ENCODE data around the gene AKAP9.
"Not testable (repeated sequence)": the region's sequence is repeated elsewhere in the genome, so short reads cannot be mapped to it uniquely, and the experiment has no call there.

AKAP9 gene

DNA sequence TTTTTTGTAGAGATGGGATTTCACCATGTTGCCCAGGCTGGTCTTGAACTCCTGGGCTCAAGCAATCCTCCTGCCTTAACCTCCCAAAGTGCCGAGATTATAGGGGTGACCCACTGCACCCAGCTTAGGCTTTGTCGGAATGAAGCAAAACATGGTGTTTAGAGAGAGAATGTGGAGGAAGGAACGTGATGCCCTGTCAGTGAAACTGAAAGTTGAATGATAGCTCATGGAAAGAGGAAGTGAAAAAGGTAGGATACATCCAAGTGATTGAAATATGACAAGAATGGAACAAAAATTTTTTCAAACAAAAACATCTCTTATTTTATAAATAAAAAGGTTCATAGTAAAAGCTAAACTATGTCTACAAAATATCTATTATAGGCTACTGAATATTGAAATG, 5.9 kb downstream of the AKAP9 start:
- DNase-seq, result no peak

DNA sequence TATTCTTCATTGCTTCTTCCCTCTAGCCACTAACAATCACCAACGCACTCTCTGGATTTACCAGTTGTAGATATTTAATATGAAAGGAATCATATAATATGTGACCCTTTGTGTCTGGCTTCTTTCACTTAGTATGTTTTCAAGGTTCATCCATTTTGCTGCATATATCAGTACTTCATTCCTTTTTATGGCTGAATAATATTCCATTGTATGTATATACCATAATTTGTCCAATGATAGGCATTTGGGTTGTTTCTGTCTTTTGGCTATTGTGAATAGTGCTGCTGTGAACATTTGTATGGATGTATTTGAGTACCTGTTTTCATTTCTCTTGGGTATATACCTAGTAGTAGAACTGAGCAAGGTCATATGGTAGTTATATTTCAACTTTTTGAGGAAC, 7.3 kb downstream of the AKAP9 start:
- DNase-seq, result no peak

DNA sequence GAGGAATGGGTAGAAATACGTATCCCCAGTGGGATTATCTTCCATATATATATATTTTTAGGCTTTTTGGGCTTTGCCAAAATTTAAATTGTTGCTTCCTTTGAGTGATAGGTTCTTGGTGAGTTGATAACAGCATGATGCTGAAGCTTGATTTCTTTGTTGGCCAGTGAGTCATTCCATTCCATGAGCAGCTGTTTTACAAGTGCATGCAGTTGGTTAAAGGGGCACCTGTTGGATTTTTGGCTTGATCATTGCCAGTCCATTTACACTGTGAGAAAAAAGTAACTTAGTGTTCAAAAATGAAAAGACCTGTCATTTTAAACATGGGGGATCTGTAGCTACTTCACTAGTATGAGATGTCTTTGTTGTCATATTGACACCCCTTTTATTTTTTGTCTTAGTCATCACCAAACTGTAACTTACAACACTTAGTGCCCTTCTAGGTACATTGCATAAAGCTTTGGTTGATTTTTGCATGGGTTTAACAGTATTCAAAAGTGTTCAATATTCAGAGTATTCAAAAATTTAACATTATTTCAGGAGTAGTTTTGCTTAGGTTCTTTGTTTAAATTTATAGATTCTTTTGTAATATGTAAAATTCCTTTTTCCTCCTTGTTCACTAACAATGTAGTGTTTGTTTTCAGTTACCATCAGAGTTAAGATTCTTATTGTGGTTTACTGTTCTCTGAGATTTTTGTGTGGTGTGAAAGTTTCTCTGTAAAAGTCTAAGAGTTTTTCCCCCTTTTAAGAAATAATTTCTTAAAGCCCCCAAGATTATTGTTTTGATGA, 8.8 kb downstream of the AKAP9 start:
- no peak for DNase-seq

DNA sequence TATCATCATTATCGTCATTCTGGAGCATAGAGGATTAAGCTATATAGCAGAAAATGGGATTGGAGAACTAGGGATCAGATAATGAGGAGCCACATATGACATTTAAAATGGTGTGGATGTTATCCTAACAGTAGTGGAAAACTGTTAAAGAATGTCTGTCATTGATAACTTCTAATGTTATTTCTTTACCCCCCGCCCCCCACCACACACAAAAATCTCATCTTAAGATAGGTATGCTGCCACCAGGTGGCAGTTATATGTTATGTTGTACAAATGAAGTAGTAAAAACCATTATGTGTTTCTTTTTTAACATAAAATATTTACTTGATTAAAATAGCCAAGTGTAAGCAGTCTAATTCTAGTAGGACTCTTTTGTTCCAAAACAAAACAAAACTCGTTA, 13.0 kb downstream of the AKAP9 start:
- no peak for DNase-seq

DNA sequence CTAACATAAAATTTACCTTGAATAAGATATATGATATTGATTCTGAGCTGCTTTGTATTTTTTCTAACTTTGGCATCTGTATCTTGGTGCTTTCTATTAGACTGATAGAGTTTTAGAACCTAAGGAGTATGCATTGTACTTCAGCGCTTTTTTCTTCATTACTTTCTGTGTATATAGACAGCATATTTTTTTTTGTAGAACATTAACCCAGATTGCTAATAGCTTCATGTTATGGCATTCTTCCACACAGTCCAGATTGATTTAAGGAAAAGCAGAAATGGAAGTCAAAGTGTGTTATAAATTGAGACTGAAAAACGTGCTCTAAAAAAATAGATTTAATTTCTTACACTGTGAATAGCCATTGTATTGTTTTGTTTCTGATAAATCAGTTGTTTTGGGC, 15.8 kb downstream of the AKAP9 start:
- not testable (repeated sequence) for DNase-seq

DNA sequence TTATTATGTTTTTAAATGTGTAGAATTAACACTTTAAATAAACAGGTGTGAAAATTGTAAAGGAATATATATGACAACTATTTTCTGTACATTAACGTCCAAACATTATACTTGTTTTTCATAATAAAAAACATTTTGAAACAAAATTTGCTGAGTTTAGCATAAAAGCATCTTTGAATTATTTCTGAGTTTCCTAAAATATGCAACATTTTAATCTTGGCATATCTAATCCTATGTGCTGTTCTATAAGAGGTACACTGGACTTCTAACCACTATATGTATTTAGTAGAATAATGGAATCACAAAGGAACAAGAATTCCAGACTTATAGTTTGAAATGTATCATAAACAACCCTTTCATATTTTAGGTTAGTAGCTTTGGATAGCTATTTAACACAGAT, 16.6 kb downstream of the AKAP9 start:
- no peak for DNase-seq

DNA sequence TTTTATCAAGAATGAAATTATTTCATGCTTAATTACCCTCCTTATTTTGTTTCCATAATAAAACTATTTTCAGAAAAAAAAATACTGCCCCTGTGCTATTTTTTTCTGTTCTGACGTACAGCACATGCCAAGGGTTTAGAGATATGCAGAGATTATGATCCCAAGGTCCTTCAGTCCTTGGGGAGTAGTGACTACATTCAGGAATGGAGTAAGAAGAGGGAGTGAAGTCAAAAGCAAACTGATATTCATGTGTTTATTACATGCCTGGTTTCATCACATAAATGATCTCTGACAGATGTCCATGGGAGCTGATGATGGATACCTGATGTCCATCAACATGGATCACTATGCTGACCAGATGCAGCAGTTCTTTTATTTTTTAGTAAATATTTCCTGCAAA, 17.2 kb downstream of the AKAP9 start:
- no peak for DNase-seq

DNA sequence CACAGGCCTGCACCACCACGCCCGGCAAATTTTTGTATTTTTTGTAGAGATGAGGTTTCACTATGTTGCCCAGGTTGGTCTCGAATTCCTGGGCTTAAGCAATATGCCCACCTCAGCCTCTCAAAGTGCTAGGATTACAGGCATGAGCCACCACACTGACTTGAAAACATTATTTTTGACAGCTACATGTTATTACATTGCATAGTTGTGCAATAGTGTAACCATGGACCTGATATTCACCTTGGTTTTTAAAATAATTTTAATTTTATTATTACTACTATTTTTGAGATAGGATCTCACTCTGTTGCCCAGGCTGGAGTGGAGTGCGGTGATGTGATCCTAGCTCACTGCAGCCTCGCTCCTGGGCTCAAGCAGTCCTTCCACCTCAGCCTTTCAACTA, 18.4 kb downstream of the AKAP9 start:
- no peak for DNase-seq

DNA sequence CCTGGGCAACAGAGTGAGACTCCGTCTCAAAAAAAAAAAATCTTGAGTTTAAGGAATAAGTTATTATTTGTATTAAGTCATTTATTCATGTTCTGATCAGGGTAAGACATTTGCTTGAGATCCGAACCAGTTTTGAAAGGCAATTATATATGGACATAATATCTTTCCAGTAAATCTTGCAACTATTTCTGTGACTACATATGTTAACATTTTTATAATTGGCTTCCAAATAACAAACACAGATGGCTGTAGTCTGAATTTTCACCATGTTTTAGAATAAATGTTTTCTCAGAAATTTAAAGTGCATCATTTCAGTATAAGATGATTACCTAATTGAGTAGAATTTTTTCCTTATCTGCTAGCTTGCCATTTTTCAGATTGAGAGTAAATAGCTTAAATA, 21.2 kb downstream of the AKAP9 start:
- DNase-seq, result no peak

DNA sequence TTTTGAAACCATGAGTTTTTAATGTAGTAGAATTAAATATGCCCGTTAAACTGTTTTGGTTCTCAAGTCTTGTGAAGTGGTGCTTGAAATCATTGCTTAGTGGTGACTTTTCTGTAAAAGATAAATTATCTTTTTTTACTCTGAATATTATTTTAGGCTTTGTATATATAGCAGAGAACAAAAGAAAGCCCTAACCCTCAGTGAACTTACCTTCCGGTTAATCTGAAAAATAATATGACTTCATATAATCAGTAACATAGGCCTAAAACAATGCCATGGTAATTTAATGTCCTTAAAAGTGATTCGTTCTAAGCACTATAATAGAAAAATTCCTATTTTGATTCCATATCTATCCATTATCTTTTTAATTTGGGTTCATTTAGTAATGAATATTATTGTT, 21.8 kb downstream of the AKAP9 start:
- DNase-seq, result no peak

DNA sequence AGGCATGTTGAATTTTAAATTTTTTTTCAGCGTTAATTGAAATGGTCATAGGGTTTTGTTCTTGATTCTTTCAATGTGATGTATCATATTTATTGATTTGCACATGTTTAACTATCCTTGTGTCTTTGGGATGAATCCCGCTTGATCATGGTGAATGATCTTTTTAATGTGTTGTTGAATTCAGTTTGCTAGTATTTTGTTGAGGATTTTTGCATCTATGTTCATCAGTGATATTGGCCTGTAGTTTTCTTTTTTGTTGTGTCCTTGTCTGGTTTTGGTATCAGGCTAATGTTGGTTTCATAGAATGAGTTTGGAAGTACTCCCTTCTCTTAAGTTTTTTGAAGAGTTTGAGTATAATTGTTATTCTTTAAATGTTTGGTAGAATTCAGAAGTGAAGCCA, 26.9 kb downstream of the AKAP9 start:
- DNase-seq, result not testable (repeated sequence)

DNA sequence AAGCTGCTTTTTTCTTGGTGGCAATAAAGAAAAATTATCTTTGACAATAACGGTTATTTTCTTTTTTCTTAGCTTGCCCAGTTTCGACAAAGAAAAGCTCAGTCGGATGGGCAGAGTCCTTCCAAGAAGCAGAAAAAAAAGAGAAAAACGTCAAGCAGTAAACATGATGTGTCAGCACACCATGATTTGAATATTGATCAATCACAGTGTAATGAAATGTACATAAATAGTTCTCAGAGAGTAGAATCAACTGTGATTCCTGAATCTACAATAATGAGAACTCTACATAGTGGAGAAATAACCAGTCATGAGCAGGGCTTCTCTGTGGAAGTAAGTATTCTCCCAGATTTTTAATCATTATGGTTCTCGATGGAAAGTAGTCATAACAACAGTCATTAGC, 33.0 kb downstream of the AKAP9 start:
- peak; percentile 17 for DNase-seq

DNA sequence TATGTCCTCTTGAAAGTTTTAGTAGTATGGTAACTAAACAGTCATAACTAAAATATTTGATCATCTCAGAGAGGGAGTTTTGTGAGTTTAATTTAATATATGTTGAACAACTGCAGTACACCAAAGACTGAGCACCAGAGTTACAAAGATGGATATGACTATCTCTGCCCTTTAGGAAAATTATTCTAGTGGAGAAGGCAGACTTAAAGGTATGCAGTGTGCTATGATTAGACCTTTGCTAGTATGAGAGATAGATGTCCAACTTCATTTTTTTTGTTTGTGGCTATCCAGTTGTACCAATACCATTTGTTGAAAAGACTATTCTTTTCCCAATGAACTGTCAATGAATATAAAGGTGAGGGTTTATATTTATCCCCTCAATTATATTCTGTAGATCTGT, 33.4 kb downstream of the AKAP9 start:
- no peak for DNase-seq

DNA sequence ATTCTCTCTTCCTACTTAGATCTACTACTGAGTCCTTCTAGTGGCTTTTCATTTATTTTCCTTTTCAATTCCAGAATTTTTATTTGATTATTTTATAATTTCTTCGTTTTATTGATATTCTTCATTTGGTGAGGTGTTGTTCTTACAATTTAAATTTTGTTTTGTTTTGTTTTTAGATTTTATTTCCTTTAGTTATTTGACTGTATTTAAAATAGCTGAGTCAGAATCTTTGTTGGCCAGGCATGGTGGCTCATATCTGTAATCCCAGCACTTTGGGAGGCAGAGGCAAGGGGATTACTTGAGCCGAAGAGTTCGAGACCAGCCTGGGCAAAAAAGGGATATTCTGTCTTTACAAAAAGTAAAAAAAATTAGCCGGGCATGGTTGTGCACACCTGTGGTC, 36.1 kb downstream of the AKAP9 start:
- DNase-seq, result no peak

DNA sequence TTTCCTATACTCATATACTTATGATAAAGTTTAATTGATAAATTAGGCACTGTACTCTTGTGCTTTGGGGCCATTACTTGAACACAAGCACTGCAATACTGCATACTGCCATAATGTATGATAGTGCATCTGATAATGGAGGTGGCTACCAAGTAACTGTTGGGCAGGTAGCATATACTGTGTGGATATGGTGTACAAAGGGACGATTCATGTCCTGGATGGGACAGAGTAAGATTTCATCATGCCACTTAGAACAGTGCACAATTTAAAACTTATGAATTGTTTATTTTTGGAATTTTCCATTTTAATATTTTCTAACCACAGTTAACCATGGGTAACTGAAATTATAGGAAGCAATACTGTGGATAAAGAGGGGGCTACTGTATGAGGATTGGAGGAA, 38.9 kb downstream of the AKAP9 start:
- no peak for DNase-seq

DNA sequence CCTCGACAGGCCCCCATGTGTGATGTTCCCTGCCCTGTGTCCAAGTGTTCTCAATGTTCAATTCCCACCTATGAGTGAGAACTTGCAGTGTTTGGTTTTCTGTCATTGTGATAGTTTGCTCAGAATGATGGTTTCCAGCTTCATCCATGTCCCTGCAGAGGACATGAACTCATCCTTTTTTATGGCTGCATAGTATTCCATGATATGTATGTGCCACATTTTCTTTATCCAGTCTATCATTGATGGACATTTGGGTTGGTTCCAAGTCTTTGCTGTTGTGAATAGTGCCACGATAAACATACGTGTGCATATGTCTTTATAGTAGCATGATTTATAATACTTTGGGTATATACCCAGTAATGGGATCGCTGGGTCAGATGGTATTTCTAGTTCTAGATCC, 41.7 kb downstream of the AKAP9 start:
- not testable (repeated sequence) for DNase-seq

DNA sequence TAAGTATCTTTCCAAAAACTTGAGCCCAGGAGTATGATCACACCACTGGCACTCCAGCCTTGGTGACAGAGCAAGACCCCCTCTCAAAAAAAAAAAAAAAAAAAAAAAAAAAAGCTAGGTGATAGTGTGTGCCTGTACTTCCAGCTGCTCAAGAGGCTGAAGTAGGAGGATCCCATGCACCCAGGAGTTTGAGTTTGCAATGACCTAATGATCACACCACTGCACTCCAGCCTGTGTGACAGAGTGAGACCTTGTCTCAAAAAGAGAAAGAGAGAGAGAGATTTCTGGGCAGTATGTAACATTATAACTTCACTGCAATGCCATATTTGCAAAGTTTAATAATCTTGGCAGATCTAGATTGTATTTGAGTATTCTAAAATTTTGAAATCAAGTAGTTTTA, 47.6 kb downstream of the AKAP9 start:
- DNase-seq, result no peak

DNA sequence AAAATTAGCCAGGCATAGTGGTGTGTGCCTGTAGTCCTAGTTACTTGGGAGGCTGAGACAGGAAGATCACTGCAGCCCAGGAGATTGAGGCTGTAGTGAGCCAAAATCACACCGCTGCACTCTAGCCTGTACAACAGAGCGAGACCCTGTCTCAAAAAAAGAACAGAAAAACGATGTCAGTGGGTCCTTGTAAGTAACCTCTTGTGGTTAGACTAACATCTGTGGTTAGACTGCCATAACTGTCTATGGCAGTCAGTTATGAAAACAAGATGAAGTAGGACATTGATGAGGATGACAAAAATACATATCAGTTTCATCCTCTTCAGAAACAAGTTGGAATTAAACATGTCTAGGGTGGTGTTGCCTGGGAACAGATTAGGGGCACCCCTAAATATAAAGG, 53.3 kb downstream of the AKAP9 start:
- DNase-seq, result no peak

DNA sequence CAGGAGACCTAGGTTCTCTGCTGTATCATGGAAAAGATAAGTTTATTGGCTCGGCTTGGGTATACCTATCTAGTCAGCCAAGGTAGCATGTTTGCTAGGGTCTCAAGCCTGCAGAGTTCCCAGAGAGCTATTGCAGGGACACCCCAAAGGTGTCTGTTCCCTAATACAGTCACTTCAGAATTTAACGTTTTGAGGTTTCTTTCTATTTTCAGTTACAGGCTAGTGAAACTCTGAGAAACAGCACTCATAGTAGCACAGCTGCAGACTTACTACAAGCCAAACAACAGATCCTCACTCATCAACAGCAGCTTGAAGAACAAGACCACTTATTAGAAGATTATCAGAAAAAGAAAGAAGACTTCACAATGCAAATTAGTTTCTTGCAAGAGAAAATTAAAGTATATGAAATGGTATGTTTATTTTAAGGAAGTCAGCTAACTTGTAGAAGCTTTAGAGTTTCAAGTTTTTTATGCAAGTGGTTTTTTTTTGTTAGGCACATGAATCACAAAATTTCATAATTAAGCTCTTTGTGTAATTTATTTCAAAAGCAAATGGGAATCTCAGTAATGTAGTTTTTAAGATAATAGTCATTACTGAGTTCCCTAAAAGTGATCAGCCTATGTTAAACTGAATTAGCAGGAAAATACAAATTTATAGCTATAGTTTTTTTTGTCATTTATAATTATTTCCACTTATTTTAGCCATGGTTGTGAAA, 54.9 kb downstream of the AKAP9 start:
- no peak for DNase-seq

DNA sequence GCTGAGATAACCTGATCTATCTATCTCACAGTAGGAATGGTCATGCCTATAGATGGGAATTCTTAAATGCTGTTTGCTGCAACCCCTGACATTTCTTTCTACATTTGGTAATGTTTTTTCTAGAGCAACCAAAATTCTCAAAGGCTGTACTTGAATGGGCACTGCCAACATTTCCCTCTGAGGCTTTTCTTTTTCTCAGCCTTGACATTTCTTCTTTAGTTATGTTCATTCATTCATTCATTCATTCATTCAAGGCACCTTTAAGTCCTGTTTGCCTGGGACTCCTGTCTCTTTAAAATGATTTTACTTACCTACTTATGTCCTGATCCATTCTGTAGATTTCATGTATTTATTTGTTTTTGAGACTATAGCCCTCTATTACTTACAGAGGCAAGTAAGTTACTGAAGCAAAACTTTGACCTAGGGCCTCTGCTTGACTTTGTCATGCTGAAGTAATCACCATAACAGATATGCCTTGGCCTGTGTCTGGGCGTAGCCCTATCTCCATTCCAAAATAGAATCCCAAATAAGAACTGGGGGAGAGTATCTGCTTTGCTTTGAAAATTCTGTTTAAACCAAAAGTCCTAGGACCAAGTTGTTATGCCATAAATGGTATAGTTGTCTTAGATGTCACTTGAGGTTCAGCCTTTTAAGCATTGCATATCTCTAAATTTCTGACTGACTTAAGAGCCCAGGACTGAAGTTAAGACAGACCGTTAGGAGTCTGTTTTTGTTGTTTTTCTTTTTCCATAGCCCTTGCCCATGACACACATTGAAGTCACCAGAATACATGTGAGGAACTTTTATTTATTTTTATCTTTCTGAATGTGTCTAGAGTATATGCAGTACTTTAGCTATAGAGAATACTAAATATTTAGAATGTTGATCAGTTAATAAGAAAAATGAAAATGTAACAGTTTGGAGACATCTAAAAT, 59.2 kb downstream of the AKAP9 start:
- no peak for DNase-seq

DNA sequence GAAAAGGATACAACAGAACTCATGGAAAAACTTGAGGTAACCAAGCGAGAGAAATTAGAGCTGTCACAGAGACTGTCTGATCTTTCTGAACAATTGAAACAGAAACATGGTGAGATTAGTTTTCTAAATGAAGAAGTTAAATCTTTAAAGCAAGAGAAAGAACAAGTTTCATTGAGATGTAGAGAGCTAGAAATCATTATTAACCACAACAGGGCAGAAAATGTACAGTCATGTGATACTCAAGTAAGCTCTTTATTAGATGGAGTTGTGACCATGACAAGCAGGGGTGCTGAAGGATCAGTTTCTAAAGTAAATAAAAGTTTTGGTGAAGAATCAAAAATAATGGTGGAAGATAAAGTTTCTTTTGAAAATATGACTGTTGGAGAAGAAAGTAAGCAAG, 62.1 kb downstream of the AKAP9 start:
- no peak for DNase-seq

DNA sequence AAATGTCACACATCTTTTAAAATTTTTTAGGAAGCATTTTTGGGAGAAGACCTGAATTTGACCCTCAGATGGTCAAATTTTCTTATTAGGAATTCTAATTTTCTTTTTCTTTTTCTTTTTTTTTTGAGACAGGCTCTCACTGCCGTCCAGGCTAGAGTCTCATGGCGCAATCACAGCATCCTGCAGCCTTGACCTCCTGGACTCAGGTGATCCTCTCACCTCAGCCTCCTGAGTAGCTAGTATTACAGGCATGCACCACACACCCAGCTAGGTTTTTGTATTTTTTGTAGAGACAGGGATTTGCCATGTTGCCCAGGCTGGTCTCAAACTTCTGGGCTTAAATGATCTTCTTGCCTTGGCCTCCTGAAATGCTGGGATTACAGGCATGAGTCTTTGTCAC, 65.4 kb downstream of the AKAP9 start:
- no peak for DNase-seq

DNA sequence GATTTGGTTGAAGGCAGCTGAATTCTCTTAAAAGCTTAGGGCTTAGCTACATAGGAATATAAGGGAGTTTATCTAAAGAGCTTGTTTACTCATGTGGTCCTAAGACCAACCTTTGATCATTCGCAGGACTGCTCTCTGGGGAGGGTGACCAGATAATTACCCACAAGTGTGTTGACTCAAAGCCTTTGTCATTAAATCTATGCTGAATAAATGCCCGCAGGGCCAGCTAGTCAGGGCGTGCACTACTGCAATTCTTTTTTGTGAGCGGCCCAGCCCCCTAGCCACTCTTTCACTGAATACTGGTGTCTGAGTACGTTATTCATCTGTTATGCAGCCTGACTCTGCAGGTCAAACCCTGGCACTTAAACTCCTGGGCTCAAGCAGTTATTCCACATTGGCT, 69.6 kb downstream of the AKAP9 start:
- DNase-seq, result no peak

DNA sequence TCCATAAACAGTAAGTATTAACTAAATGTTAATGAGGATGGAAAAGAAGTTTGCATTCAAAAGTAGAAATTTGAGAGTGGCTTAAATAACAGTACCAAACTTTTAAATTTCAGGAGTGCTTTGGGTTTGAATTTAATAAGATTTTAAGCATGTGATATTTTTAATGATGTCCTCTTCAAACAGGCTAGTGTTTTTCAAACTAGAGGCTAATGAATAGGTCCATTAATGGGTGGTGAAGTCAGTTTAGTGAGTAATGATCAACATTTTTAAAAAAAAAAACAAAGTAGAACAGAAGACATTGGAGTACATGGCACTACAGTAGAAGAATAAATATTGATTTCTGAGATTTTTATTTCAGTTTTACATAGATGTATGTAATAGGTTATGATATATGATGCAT, 72.9 kb downstream of the AKAP9 start:
- no peak for DNase-seq

Measured in midbrain (tissue), 1 donor.